ENCODE measurements around the gene GRAP.

Gene GRAP

GRCh38 chr17:19017804-19018599 lies 28.8 kb downstream of the GRAP start:
- no peak for DNase-seq

GRCh38 chr17:19017401-19017800 lies 29.4 kb downstream of the GRAP start:
- DNase-seq, result no peak

- no peak for DNase-seq
Measured at GRCh38 chr17:19016881-19017280, 29.9 kb downstream of the GRAP start.

- DNase-seq, result no peak
Measured at GRCh38 chr17:19016297-19016696, 30.5 kb downstream of the GRAP start.

- no peak for DNase-seq
Measured at GRCh38 chr17:19015428-19015827, 31.3 kb downstream of the GRAP start.

- DNase-seq, result no peak
Measured at GRCh38 chr17:19014628-19015215, 32.0 kb downstream of the GRAP start.

- DNase-seq, result no peak
Measured at GRCh38 chr17:19013806-19014627, 32.7 kb downstream of the GRAP start.

GRCh38 chr17:19013226-19013625 lies 33.5 kb downstream of the GRAP start:
- no peak for DNase-seq

- no peak for DNase-seq
Measured at GRCh38 chr17:19012171-19013080, 34.3 kb downstream of the GRAP start.

GRCh38 chr17:19011581-19011980 lies 35.2 kb downstream of the GRAP start:
- no peak for DNase-seq

- DNase-seq, result no peak
Measured at GRCh38 chr17:19010729-19011505, 35.8 kb downstream of the GRAP start.

GRCh38 chr17:19009970-19010369 lies 36.8 kb downstream of the GRAP start:
- no peak for DNase-seq

GRCh38 chr17:19006698-19007097 lies 40.1 kb downstream of the GRAP start:
- no peak for DNase-seq

- DNase-seq, result no peak
Measured at GRCh38 chr17:19005789-19006430, 40.8 kb downstream of the GRAP start.

GRCh38 chr17:19005137-19005773 lies 41.5 kb downstream of the GRAP start:
- no peak for DNase-seq

GRCh38 chr17:19004421-19005136 lies 42.2 kb downstream of the GRAP start, which contains the start of gene FAM83G:
FAM83G (minus strand) TSS chr17:19004764; CDS start chr17:19004041, 723 bp downstream.
- no peak for DNase-seq

- DNase-seq, result no peak
Measured at GRCh38 chr17:19003543-19004420, 43.0 kb downstream of the GRAP start.

GRCh38 chr17:19002805-19003542 lies 43.8 kb downstream of the GRAP start:
- no peak for DNase-seq

All from NCI-H1092 treated with DMSO at 0.1 percent for 48 hours (cell line).